HepG2 (cell line): ENCODE data around the gene TAPBP. TPM values are rescaled to one million over a fixed set of nuclear protein-coding genes. Genes with fewer than 3 reads are reported as not detected.

ENCODE experiments used
- CTCF ChIP-seq: sonication (generic); formaldehyde crosslinking; IDR thresholded peaks from 2 replicates; pipeline ENCODE4 v1.5.0; 2020; ENCODE audit warnings: mild to moderate bottlenecking, missing genetic modification reagents, moderate library complexity
- DMAP1 ChIP-seq: IDR thresholded peaks from 2 replicates; pipeline ENCODE4 v1.6.1; 2016
- ETV6 ChIP-seq: sonication (generic); formaldehyde crosslinking; conservative IDR thresholded peaks from 2 replicates; pipeline ENCODE4 v1.4.0; 2020; ENCODE audit warnings: missing genetic modification reagents
- FOSL2 ChIP-seq: sonication (generic); formaldehyde crosslinking; IDR thresholded peaks from 2 replicates; pipeline ENCODE4 v1.4.0; 2020; ENCODE audit warnings: missing genetic modification reagents
- GABPA ChIP-seq, 2 experiments: IDR thresholded peaks; 2 replicates each; pipeline ENCODE4 v1.6.1; 2011 to 2016; ENCODE audit warnings: low read depth in 2 of 2, low read length in 1 of 2, missing biosample characterization in 1 of 2, missing genetic modification characterization in 1 of 2
- GFI1 ChIP-seq: sonication (generic); formaldehyde crosslinking; IDR thresholded peaks from 2 replicates; pipeline ENCODE4 v1.5.0; 2020; ENCODE audit warnings: missing genetic modification reagents, mild to moderate bottlenecking, borderline replicate concordance
- HDAC1 ChIP-seq: sonication (generic); formaldehyde crosslinking; IDR thresholded peaks from 2 replicates; pipeline ENCODE4 v1.5.1; 2020; ENCODE audit warnings: mild to moderate bottlenecking, missing genetic modification reagents
- HMG20A ChIP-seq: IDR thresholded peaks from 2 replicates; pipeline ENCODE4 v1.6.1; 2016; ENCODE audit warnings: borderline replicate concordance
- JUND ChIP-seq: sonication (generic); formaldehyde crosslinking; IDR thresholded peaks from 2 replicates; pipeline ENCODE4 v1.8.0; 2022; ENCODE audit warnings: mild to moderate bottlenecking, missing genetic modification reagents
- KDM5B ChIP-seq: sonication (generic); formaldehyde crosslinking; IDR thresholded peaks from 2 replicates; pipeline ENCODE4 v1.4.0; 2020; ENCODE audit warnings: missing genetic modification reagents, mild to moderate bottlenecking, borderline replicate concordance
- NCOA1 ChIP-seq: sonication (generic); formaldehyde crosslinking; IDR thresholded peaks from 2 replicates; pipeline ENCODE4 v1.9.0; 2021; ENCODE audit warnings: missing genetic modification reagents
- NCOA5 ChIP-seq: sonication (generic); formaldehyde crosslinking; IDR thresholded peaks from 2 replicates; pipeline ENCODE4 v1.4.0; 2020; ENCODE audit warnings: missing genetic modification reagents
- NFE2L1 ChIP-seq: sonication (generic); formaldehyde crosslinking; IDR thresholded peaks from 2 replicates; pipeline ENCODE4 v1.4.0; 2020; ENCODE audit warnings: missing genetic modification reagents, mild to moderate bottlenecking, borderline replicate concordance
- NFIC ChIP-seq: IDR thresholded peaks from 2 replicates; pipeline ENCODE4 v1.6.1; 2012; ENCODE audit warnings: mild to moderate bottlenecking, low read length, inconsistent platforms
- NFKBIZ ChIP-seq: IDR thresholded peaks from 2 replicates; pipeline ENCODE4 v1.6.1; 2018; ENCODE audit warnings: missing genetic modification reagents, missing compliant biosample characterization
- PLRG1 ChIP-seq: fragments of 450-650 bp; conservative IDR thresholded peaks from 2 replicates; pipeline ENCODE4 v1.6.1; 2016
- RORA ChIP-seq: sonication (generic); formaldehyde crosslinking; IDR thresholded peaks from 2 replicates; pipeline ENCODE4 v1.5.0; 2020; ENCODE audit warnings: mild to moderate bottlenecking, missing genetic modification reagents, moderate library complexity
- SALL1 ChIP-seq: sonication (generic); formaldehyde crosslinking; IDR thresholded peaks from 2 replicates; pipeline ENCODE4 v1.8.0; 2022; ENCODE audit warnings: mild to moderate bottlenecking, missing genetic modification reagents
- TAF15 ChIP-seq: fragments of 200-400 bp; formaldehyde crosslinking; IDR thresholded peaks from one replicate; pipeline ENCODE4 v1.6.1; 2018; ENCODE audit warnings: mild to moderate bottlenecking, low read depth, low read length; ENCODE audit not compliant: poor library complexity, severe bottlenecking
- TBL1XR1 ChIP-seq: fragments of 150-350 bp; IDR thresholded peaks from 2 replicates; pipeline ENCODE4 v1.6.1; 2014; ENCODE audit warnings: borderline replicate concordance, low read length; ENCODE audit not compliant: partially characterized antibody
- ZNF124 ChIP-seq: sonication (generic); formaldehyde crosslinking; IDR thresholded peaks from 2 replicates; pipeline ENCODE4 v1.4.0; 2020; ENCODE audit warnings: missing genetic modification reagents
- ZNF230 ChIP-seq: sonication (generic); formaldehyde crosslinking; IDR thresholded peaks from 2 replicates; pipeline ENCODE4 v1.4.0; 2020; ENCODE audit warnings: mild to moderate bottlenecking, missing genetic modification reagents
- ZNF296 ChIP-seq: sonication (generic); formaldehyde crosslinking; conservative IDR thresholded peaks from 2 replicates; pipeline ENCODE4 v1.5.0; 2020; ENCODE audit warnings: mild to moderate bottlenecking, missing genetic modification reagents
- ZNF501 ChIP-seq: sonication (generic); formaldehyde crosslinking; IDR thresholded peaks from 2 replicates; pipeline ENCODE4 v1.5.1; 2020; ENCODE audit warnings: mild to moderate bottlenecking, moderate library complexity, missing genetic modification reagents
- ZNF597 ChIP-seq: sonication (generic); formaldehyde crosslinking; IDR thresholded peaks from 2 replicates; pipeline ENCODE4 v1.5.0; 2020; ENCODE audit warnings: missing genetic modification reagents
- ZNF7 ChIP-seq: IDR thresholded peaks from 2 replicates; pipeline ENCODE4 v1.6.1; 2016; ENCODE audit warnings: missing biosample characterization, missing genetic modification reagents
- ZNF800 ChIP-seq: sonication (generic); formaldehyde crosslinking; IDR thresholded peaks from 2 replicates; pipeline ENCODE4 v1.4.0; 2020; ENCODE audit warnings: missing genetic modification reagents
- polyA plus RNA-seq, 8 experiments: library from polyadenylated mRNA; depleted of rRNA in 3 of 8; stranded (reverse) in 7 of 8; unstranded in 1 of 8; fragments of >200 nt; fragmentation: Illumina TruSeq in 4 of 8; extraction: Trizol in 4 of 8; gene quantifications; 2 replicates each; pipeline versions ENCODE4 v1.2.1 to v1.2.3, GENCODE V29; 2011 to 2016; ENCODE audit warnings: low read depth in 4 of 8, missing spikeins in 1 of 8, mixed read lengths in 1 of 8; ENCODE audit not compliant: insufficient read depth in 1 of 8
- total RNA-seq, 5 experiments: library from RNA; depleted of rRNA; stranded (reverse); fragments of >200 nt; fragmentation: Illumina TruSeq; extraction: Trizol; gene quantifications; 2 replicates each; pipeline ENCODE4 v1.2.3, GENCODE V29; 2016; ENCODE audit warnings: low read depth in 1 of 5

The TAPBP gene
- total and polyA plus RNA-seq, 2 of the 13 experiments (the other 11 are each of a cell fraction or from before 2014, with no cell fraction given) = 27.4 to 32.3 TPM

GRCh38 chr6:33271468-33272274, 42.2 kb downstream of the TAPBP start, which contains the start of the genes RPS18 and VPS52 (continued):
- TF ChIP-seq GABPA (IDR thresholded peaks at IDR 0.05; ENCODE audit: low read depth, low read length) (peak; percentile 78), GABPA (CRISPR knock-in tag; IDR thresholded peaks at IDR 0.05; ENCODE audit: low read depth) (peak; percentile 98), ZNF7 (CRISPR knock-in tag) (peak; percentile 31; the same call in 1 of the 2 replicates), DMAP1 (CRISPR knock-in tag) (peak; percentile 99), ZNF124 (CRISPR knock-in tag) (peak; percentile 87; the same call in 1 of the 2 replicates), GFI1 (CRISPR knock-in tag) (0 out of 2 replicates have a peak, but pooled peaks have one; percentile 11), TAF15 (no peak), NFKBIZ (CRISPR knock-in tag) (peak; percentile 75; the same call in 1 of the 2 replicates), NFIC (peak; percentile 64; the same call in 1 of the 2 replicates), KDM5B (peak; percentile 85; the same call in 1 of the 2 replicates), JUND (CRISPR knock-in tag) (no peak; the same call in 1 of the 2 replicates), NCOA5 (CRISPR knock-in tag) (no peak), TBL1XR1 (peak; percentile 82), HMG20A (CRISPR knock-in tag) (no peak), ETV6 (CRISPR knock-in tag) (peak; percentile 38; the same call in 1 of the 2 replicates), NCOA1 (CRISPR knock-in tag) (0 out of 2 replicates have a peak, but pooled peaks have one; percentile 88), ZNF597 (no peak), ZNF800 (peak; percentile 93), PLRG1 (no peak), RORA (CRISPR knock-in tag) (no peak), HDAC1 (CRISPR knock-in tag) (peak; percentile 97), NFE2L1 (no peak), ZNF296 (no peak), ZNF501 (CRISPR knock-in tag) (peak; percentile 99), CTCF (CRISPR knock-in tag) (no peak), FOSL2 (CRISPR knock-in tag) (peak; percentile 69; the same call in 1 of the 2 replicates), SALL1 (peak; percentile 93), ZNF230 (CRISPR knock-in tag) (peak; percentile 86)
